Brain microvascular endothelial cell (primary cell): ENCODE results near the gene CDH10.

Source experiments
- DNase-seq: peaks from one replicate; pipeline ENCODE4 v3.0.0-alpha.2; 2020
- H3K27ac ChIP-seq: fragments of 250-450 bp; sonication (Bioruptor Pico); 2 replicates; pipeline ENCODE4 v1.5.1; 2020; ENCODE audit warnings: mild to moderate bottlenecking, moderate library complexity
- H3K27me3 ChIP-seq: fragments of 250-450 bp; sonication (Bioruptor Pico); replicated peaks from 2 replicates; pipeline ENCODE4 v1.5.1; 2020; ENCODE audit warnings: mild to moderate bottlenecking
- H3K36me3 ChIP-seq: fragments of 250-450 bp; sonication (Bioruptor Pico); replicated peaks from 2 replicates; pipeline ENCODE4 v1.5.1; 2020; ENCODE audit warnings: mild to moderate bottlenecking
- H3K4me3 ChIP-seq: 2 replicates; pipeline ENCODE4 v1.5.1; 2011; ENCODE audit warnings: low read depth, mild to moderate bottlenecking, control low read depth, low read length, moderate library complexity
- CTCF ChIP-seq: IDR thresholded peaks from 2 replicates; pipeline ENCODE4 v1.5.1; 2011; ENCODE audit warnings: low read depth, mild to moderate bottlenecking, moderate library complexity, low read length, control low read depth, inconsistent platforms; ENCODE audit errors: missing control alignments
- in situ Hi-C: cut with HindIII; loops from 2 replicates; pipeline ENCODE4 v1.10.0; 2017; ENCODE audit warnings: low sequenced_read_pairs, low pct_ligation_motif_present

Gene CDH10

GRCh38 chr5:24623031-24623430 is 21.7 kb downstream of the CDH10 start:
- in situ Hi-C loops: no loop called here
- no peak for TF ChIP-seq CTCF
- no peaks in the 10 kb centered on the region for H3K36me3 ChIP-seq
- H3K27me3 ChIP-seq: no peaks in the 10 kb centered on the region
- no peak overlapping the region for H3K4me3 ChIP-seq
- no peak overlapping the region for H3K27ac ChIP-seq
- no peak for DNase-seq

- Histone ChIP-seq H3K27ac (no peak overlapping the region), H3K27me3 (no peaks in the 10 kb centered on the region), H3K36me3 (no peaks in the 10 kb centered on the region), H3K4me3 (no peak overlapping the region)
- in situ Hi-C loops: no loop called here
- DNase-seq: no peak
- TF ChIP-seq CTCF: no peak
Observed at GRCh38 chr5:24621792-24622191, 23.0 kb downstream of the CDH10 start.

- no peak for TF ChIP-seq CTCF
- in situ Hi-C loops: no loop called here
Observed at GRCh38 chr5:24616566-24616965, 28.2 kb downstream of the CDH10 start.

GRCh38 chr5:24615159-24615558 is 29.6 kb downstream of the CDH10 start:
- no peaks in the 10 kb centered on the region for H3K27me3 ChIP-seq
- H3K4me3 ChIP-seq: no peak overlapping the region
- in situ Hi-C loops: no loop called here
- no peaks in the 10 kb centered on the region for H3K36me3 ChIP-seq
- H3K27ac ChIP-seq: no peak overlapping the region
- TF ChIP-seq CTCF: no peak
- no peak for DNase-seq

More at GRCh38 chr5:24616566-24616965, 28.2 kb downstream of the CDH10 start:
- H3K4me3 ChIP-seq: no peak overlapping the region
- DNase-seq: no peak
- no peaks in the 10 kb centered on the region for H3K36me3 ChIP-seq
- no peaks in the 10 kb centered on the region for H3K27me3 ChIP-seq
- H3K27ac ChIP-seq: no peak overlapping the region

- in situ Hi-C loops: no loop called here
- Histone ChIP-seq H3K4me3 (no peak overlapping the region), H3K27ac (no peak overlapping the region), H3K27me3 (no peaks in the 10 kb centered on the region), H3K36me3 (no peaks in the 10 kb centered on the region)
- TF ChIP-seq CTCF: no peak
- DNase-seq: no peak
Observed at GRCh38 chr5:24609706-24610105, 35.1 kb downstream of the CDH10 start.

GRCh38 chr5:24606971-24607370 is 37.8 kb downstream of the CDH10 start:
- Histone ChIP-seq H3K36me3 (no peaks in the 10 kb centered on the region), H3K27me3 (no peaks in the 10 kb centered on the region), H3K27ac (no peak overlapping the region), H3K4me3 (no peak overlapping the region)
- in situ Hi-C loops: no loop called here
- no peak for DNase-seq
- no peak for TF ChIP-seq CTCF
